Adrenal gland (tissue), 12 donors: ENCODE measurements around the gene VAC14. TPM values are rescaled to one million over a fixed set of nuclear protein-coding genes. Genes with fewer than 3 reads are reported as not detected.

Source experiments
- DNase-seq, 7 donors: peaks; one replicate each; pipeline ENCODE4 v3.0.0-alpha.2; 2019 to 2020
- H3K27ac ChIP-seq, 5 donors: fragments of 200-600 bp; sonication (generic) in 4 of 5; 1 replicate in 3 of 5; 2 replicates in 2 of 5; pipeline versions ENCODE4 v1.5.1 to v1.8.0; 2016 to 2020; ENCODE audit warnings: mild to moderate bottlenecking in 1 of 5
- H3K27me3 ChIP-seq: fragments of 200-600 bp; 2 replicates; pipeline ENCODE4 v1.8.0; 2021
- H3K36me3 ChIP-seq, 2 donors: fragments of 200-600 bp; replicated peaks in 1 of 2; 1 replicate in 1 of 2; 2 replicates in 1 of 2; pipeline versions ENCODE4 v1.5.1 to v1.8.0; 2018 to 2022
- H3K4me1 ChIP-seq, 2 donors: fragments of 200-600 bp; replicated peaks in 1 of 2; 1 replicate in 1 of 2; 2 replicates in 1 of 2; pipeline versions ENCODE4 v1.5.1 to v1.8.0; 2018 to 2021
- H3K4me3 ChIP-seq, 4 donors: fragments of 200-600 bp; sonication (generic) in 3 of 4; one replicate each; pipeline ENCODE4 v1.5.1; 2016 to 2018
- H3K9me3 ChIP-seq, 3 donors: fragments of 200-600 bp; sonication (generic) in 1 of 3; replicated peaks in 1 of 3; 1 replicate in 2 of 3; 2 replicates in 1 of 3; pipeline versions ENCODE4 v1.5.1 to v1.8.0; 2016 to 2021
- POLR2A ChIP-seq, 2 donors: fragments of 450-650 bp; IDR thresholded peaks; one replicate each; pipeline ENCODE4 v1.6.1; 2017; ENCODE audit warnings: antibody characterized with exemption in 2 of 2, mild to moderate bottlenecking in 2 of 2, moderate library complexity in 1 of 2
- WGBS, 4 donors: extraction: QIAGEN DNeasy Blood & Tissue Kit in 2 of 4; methylation state at CpG; one replicate each; pipeline versions ENCODE4 v1.1.5 to v1.1.7; 2013 to 2017; 5-methylcytosine and 5-hydroxymethylcytosine counted together
- intact Hi-C, 2 donors: fragments of 100-400 bp; cut with DNase I; formaldehyde crosslinking; loops; one replicate each; pipeline versions ENCODE4 v1.14.1 to v1.15.0; 2022 to 2023
- polyA plus RNA-seq, 3 donors: library from polyadenylated mRNA; stranded (reverse); fragments of 200-250 nt in 2 of 3; fragments of 350-450 nt in 1 of 3; fragmentation: Illumina TruSeq in 1 of 3; extraction: RNeasy Lipid Tissue Mini Kit (QIAGEN cat#74804) in 1 of 3; gene quantifications; one replicate each; pipeline ENCODE4 v1.2.3, GENCODE V29; 2013 to 2014
- total RNA-seq, 9 donors: library from RNA; depleted of rRNA in 4 of 9; stranded (reverse); fragments of >200 nt in 4 of 9; fragments of 120-200 nt in 1 of 9; fragmentation: NEBNext Ultra II Directional in 1 of 9; extraction: Animal tissue kit (Norgen Biotek cat#: 25700) in 1 of 9; gene quantifications; one replicate each; pipeline versions ENCODE4 v1.1.0 to v1.2.4, GENCODE V29; 2013 to 2023
- TF ChIP-seq, protein P1 (sequence below), 6 experiments: fragments of 450-650 bp in 4 of 6; fragments of 200-600 bp in 2 of 6; sonication (generic) in 1 of 6; IDR thresholded peaks; 1 replicate in 5 of 6; 2 replicates in 1 of 6; pipeline versions ENCODE4 v1.5.1 to v1.8.0; 2016 to 2021; ENCODE audit warnings: antibody characterized with exemption in 6 of 6, mild to moderate bottlenecking in 2 of 6, moderate library complexity in 1 of 6
- donor health status: healthy with polysubstance abuse.
- donor health status: Bipolar disorder and iron deficiency.
- donor health status: DM: yes; HTN: yes; CAD: no.
- donor health status: DM: no; HTN: no; CAD: no.
- donor health status: DM: no; HTN: no; CAD: no.
- donor health status: DM: yes; HTN: yes; CAD: no.

The VAC14 gene
- total and polyA plus RNA-seq, 12 donors = 24.6 to 74.8 (median 50.1) TPM

DNA sequence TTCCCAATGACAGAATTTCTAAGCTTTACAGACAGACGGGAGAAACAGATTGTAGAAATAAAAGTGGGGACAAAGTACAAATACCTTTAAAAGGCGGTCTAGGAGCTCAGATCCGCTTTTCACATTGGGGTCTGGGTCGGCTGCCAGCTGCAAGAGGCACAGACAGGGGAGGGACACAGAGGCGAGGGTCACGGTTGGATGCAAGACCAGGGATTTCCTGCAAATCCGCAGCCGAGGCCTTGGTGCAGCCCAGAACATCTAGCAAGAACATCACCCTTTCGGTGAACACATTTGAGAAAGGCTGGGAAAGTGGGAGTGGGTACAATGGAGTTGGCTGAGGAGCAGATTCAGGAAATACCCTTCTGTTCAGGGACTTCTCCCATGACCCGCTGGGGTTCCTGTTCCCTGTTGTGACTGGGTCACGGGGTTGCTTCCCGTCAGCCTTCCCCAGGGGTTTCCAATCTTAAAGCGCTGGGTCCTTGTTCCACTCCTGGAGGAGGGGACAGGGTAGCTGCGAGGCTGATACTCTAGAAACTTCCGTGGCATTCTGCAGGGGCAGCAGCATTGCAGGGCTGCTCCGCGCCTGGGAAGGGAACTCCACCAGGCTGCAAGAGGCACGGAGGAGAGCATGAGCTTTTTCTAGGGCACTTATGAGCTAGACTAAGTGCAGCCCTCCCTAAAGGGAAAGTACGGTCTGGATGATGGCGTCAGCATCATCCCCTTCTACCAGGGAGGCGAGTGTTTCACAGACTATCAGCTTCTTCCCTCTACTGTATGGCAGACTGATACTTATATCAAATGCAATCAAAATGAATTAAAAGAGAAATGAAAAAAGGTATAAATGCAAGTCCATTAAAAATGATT lies 16.0 kb downstream of the VAC14 start:
- Histone ChIP-seq H3K27ac (no peak overlapping the region), H3K9me3 (no peaks in the 10 kb centered on the region), H3K4me1 (no peaks in the 10 kb centered on the region), H3K27me3 (no peaks in the 10 kb centered on the region), H3K36me3 (peaks cover 0 to 61% of the 10 kb centered on the region in 2 donors), H3K4me3 (no peak overlapping the region)
- intact Hi-C loops = no loop called here
- TF ChIP-seq, protein P1, sequence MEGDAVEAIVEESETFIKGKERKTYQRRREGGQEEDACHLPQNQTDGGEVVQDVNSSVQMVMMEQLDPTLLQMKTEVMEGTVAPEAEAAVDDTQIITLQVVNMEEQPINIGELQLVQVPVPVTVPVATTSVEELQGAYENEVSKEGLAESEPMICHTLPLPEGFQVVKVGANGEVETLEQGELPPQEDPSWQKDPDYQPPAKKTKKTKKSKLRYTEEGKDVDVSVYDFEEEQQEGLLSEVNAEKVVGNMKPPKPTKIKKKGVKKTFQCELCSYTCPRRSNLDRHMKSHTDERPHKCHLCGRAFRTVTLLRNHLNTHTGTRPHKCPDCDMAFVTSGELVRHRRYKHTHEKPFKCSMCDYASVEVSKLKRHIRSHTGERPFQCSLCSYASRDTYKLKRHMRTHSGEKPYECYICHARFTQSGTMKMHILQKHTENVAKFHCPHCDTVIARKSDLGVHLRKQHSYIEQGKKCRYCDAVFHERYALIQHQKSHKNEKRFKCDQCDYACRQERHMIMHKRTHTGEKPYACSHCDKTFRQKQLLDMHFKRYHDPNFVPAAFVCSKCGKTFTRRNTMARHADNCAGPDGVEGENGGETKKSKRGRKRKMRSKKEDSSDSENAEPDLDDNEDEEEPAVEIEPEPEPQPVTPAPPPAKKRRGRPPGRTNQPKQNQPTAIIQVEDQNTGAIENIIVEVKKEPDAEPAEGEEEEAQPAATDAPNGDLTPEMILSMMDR (IDR thresholded peaks at IDR 0.05) = no peak
- TF ChIP-seq POLR2A (IDR thresholded peaks at IDR 0.05) = no peak
- WGBS, 4 donors = 86 to 90% (median 88%) methylated on average over 12 to 21 of the region's 21 CpGs
- DNase-seq = peak in 1 of 7 donors; percentile 19

GRCh38 chr16:70782237-70782636 lies 18.7 kb downstream of the VAC14 start:
- intact Hi-C loops = no loop called here
- Histone ChIP-seq H3K4me1 (no peaks in the 10 kb centered on the region), H3K27ac (no peak overlapping the region), H3K36me3 (peaks cover 0 to 78% of the 10 kb centered on the region in 2 donors), H3K4me3 (no peak overlapping the region), H3K27me3 (no peaks in the 10 kb centered on the region), H3K9me3 (no peaks in the 10 kb centered on the region)
- 92 to 100% (median 93%) methylated on average over 2 to 3 of the region's 3 CpGs for WGBS, 4 donors
- DNase-seq = no peak
- TF ChIP-seq POLR2A (IDR thresholded peaks at IDR 0.05) = no peak
- TF ChIP-seq, protein P1 (IDR thresholded peaks at IDR 0.05) = no peak

- no peak overlapping the region for H3K27ac ChIP-seq
- no peaks in the 10 kb centered on the region for H3K4me1 ChIP-seq
- no peak for DNase-seq
- no peaks in the 10 kb centered on the region for H3K27me3 ChIP-seq
- TF ChIP-seq, protein P1 (IDR thresholded peaks at IDR 0.05) = no peak
- TF ChIP-seq POLR2A (IDR thresholded peaks at IDR 0.05) = no peak
- intact Hi-C loops = no loop called here
- no peaks in the 10 kb centered on the region for H3K9me3 ChIP-seq
- peaks cover 0 to 78% of the 10 kb centered on the region in 2 donors for H3K36me3 ChIP-seq
- no peak overlapping the region for H3K4me3 ChIP-seq
- WGBS, 4 donors = 94 to 100% (median 99%) methylated on average over 13 to 14 of the region's 14 CpGs
Observed at GRCh38 chr16:70781800-70782199, 19.2 kb downstream of the VAC14 start.

GRCh38 chr16:70780546-70780945 lies 20.4 kb downstream of the VAC14 start:
- intact Hi-C loops = no loop called here
- Histone ChIP-seq H3K4me1 (no peaks in the 10 kb centered on the region), H3K4me3 (no peak overlapping the region), H3K9me3 (no peaks in the 10 kb centered on the region), H3K36me3 (peaks cover 0 to 73% of the 10 kb centered on the region in 2 donors), H3K27ac (no peak overlapping the region), H3K27me3 (no peaks in the 10 kb centered on the region)
- no peak for DNase-seq
- WGBS, 4 donors = 94 to 98% (median 97%) methylated on average over 10 of the region's 10 CpGs
- TF ChIP-seq, protein P1 (IDR thresholded peaks at IDR 0.05) = no peak
